ENCODE data around the gene KRTAP9-6. TPM values are rescaled to one million over a fixed set of nuclear protein-coding genes. Genes with fewer than 3 reads are reported as not detected.
"Not testable (repeated sequence)": the region's sequence is repeated elsewhere in the genome, so short reads cannot be mapped to it uniquely, and the experiment has no call there.

The KRTAP9-6 gene
- total RNA-seq, 1 donor: not detected

DNA sequence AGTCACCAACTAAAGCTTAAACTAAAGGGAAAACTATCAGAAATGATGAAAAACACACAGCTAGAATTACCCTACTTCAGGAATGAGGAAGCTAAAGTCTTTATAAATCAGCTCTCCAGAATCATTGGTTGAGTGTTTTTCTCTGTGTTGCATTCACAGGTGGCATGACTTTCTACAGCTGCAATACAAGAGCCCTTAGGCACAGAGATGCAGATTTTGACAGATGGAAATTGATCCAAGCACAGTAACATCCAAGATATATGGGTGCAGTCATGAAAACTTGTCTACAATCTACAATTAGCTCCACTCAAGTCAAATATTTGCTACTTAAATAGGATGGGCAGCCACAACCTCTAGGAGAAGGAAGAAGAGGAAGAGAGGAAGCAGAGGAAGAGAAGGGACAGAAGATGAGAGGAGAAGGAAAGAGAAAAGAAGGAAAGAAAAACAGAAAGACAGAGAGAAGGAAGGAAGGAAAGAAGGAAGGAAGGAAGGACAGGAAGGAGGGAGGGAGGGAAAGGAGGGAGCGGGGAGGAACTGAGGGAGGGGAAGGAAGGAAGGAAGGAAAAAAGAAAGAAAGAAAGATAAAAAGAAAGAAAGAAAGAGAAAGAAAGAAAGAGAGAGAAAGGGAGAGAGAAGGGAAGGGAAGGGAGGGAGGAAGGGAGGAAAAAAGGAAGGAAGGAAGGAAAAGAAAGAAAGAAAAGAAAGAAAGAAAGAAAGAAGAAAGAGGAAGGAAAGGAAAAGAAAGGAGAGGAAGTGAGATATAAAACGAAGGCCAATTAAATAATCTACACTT lies 18.0 kb upstream of the KRTAP9-6 start:
- not testable (repeated sequence) for DNase-seq (ENCODE audit: low read depth); H3K4me3 ChIP-seq (ENCODE audit: low read depth, low read length)

DNA sequence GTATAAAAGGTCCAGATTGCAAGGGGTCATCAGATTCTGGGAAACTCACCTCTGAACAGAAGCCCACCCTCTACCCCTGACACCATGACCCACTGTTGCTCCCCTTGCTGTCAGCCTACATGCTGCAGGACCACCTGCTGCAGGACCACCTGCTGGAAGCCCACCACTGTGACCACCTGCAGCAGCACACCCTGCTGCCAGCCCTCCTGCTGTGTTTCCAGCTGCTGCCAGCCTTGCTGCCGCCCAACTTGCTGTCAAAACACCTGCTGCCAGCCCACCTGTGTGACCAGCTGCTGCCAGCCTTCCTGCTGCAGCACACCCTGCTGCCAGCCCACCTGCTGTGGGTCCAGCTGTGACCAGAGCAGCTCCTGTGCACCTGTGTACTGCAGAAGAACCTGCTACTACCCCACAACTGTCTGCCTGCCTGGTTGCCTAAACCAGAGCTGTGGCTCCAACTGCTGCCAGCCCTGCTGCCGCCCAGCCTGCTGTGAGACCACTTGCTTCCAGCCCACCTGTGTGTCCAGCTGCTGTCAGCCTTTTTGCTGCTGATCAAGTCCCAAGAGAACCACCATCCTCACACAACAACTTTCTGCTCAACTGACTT lies 15.4 kb upstream of the KRTAP9-6 start, which contains the start of gene KRTAP9-4:
KRTAP9-4 (plus strand) TSS at position 51 of the 604 bp plus-strand sequence; CDS start at position 85, 34 bp downstream.
- not testable (repeated sequence) for DNase-seq (ENCODE audit: low read depth); H3K4me3 ChIP-seq (ENCODE audit: low read depth, low read length)

DNA sequence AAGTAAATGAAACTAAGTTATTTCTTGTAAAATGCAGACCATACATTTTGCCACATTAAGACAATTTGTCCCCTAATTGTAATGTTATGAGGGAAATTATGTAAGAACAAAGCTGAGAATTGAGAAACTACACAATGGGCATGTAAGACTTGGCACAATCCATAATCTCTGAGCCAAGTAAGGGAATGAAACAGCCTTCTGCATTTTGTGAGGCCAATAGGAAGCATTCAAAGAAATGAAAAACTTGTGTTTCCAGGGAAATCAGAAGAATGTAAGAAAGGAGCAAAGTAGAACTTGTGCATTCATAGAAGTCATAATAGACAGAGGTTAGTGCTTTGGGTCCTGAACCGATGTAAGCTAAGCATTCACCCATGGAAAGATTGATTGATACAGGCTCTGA lies 13.9 kb upstream of the KRTAP9-6 start:
- no peak for DNase-seq (ENCODE audit: low read depth)
- no peak overlapping the region for H3K4me3 ChIP-seq (ENCODE audit: low read depth, low read length)
- TF ChIP-seq, protein P1, sequence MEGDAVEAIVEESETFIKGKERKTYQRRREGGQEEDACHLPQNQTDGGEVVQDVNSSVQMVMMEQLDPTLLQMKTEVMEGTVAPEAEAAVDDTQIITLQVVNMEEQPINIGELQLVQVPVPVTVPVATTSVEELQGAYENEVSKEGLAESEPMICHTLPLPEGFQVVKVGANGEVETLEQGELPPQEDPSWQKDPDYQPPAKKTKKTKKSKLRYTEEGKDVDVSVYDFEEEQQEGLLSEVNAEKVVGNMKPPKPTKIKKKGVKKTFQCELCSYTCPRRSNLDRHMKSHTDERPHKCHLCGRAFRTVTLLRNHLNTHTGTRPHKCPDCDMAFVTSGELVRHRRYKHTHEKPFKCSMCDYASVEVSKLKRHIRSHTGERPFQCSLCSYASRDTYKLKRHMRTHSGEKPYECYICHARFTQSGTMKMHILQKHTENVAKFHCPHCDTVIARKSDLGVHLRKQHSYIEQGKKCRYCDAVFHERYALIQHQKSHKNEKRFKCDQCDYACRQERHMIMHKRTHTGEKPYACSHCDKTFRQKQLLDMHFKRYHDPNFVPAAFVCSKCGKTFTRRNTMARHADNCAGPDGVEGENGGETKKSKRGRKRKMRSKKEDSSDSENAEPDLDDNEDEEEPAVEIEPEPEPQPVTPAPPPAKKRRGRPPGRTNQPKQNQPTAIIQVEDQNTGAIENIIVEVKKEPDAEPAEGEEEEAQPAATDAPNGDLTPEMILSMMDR (IDR thresholded peaks at IDR 0.05; ENCODE audit: insufficient read depth, low read length): no peak

DNA sequence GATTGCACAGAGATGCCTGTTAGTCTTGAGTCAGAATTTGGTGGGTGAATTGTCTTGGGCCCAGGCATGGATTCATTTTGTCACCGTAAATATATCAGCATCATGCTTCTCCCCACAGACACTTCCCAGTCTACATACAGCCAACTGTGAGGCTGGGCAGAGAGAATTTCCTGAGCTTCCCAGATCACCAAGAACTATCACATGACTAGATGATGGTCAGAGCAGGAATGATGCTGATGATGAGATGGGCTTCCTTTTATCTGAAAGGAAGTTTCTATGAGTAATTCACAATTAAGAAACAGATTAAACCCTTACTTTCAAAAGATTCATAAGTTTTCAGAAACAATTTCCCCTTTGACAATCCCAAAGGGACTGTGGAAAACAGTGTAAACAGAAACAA lies 10.3 kb upstream of the KRTAP9-6 start:
- TF ChIP-seq, protein P1 (IDR thresholded peaks at IDR 0.05; ENCODE audit: insufficient read depth, low read length): no peak
- H3K4me3 ChIP-seq (ENCODE audit: low read depth, low read length): no peak overlapping the region
- DNase-seq (ENCODE audit: low read depth): no peak

DNA sequence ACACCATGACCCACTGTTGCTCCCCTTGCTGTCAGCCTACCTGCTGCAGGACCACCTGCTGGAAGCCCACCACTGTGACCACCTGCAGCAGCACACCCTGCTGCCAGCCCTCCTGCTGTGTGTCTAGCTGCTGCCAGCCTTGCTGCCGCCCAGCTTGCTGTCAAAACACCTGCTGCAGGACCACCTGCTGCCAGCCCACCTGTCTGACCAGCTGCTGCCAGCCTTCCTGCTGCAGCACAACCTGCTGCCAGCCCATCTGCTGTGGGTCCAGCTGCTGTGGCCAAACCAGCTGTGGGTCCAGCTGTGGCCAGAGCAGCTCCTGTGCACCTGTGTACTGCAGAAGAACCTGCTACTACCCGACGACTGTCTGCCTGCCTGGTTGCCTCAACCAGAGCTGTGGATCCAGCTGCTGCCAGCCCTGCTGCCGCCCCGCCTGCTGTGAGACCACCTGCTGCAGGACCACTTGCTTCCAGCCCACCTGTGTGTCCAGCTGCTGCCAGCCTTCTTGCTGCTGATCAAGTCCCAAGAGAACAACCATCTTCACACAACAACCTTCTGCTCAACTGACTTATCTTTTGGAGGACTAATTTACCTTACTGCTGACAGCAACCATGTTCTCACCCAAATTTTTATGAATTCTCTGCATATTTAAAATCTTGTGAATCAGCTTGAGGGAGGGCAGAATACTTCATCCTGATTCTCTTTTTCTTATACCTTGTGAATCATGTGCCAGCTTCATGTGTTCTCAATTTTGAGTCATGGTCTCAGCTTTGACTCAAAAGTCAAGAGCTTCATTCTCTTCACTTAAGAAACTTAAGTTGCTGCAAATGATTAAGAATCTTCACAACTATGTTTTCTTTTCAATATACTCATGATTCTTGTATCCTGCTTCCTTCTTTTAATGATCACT lies 9.5 kb upstream of the KRTAP9-6 start, which contains the start of gene KRTAP9-9:
KRTAP9-9 (plus strand) TSS at position 4 of the 910 bp plus-strand sequence.
- H3K4me3 ChIP-seq (ENCODE audit: low read depth, low read length); DNase-seq (ENCODE audit: low read depth): not testable (repeated sequence)

DNA sequence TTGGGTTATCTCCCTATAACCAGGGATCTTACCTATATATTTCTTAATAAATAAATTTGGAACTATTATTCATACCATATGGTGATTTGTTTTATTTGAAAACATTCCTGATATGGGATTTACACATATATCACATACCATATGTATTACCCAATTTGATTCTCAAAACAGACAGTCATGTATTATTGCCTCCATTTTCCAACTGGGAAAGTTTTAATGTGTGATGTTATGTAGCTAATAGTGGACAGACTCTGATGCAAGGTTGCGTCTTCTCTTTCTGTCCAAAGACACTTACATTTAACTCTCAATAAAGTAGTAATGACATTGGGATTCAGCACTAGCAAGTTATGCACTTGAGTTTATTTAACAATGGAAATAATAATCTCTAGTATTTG lies 8.9 kb upstream of the KRTAP9-6 start:
- TF ChIP-seq, protein P1 (IDR thresholded peaks at IDR 0.05; ENCODE audit: insufficient read depth, low read length): no peak
- DNase-seq (ENCODE audit: low read depth): no peak

DNA sequence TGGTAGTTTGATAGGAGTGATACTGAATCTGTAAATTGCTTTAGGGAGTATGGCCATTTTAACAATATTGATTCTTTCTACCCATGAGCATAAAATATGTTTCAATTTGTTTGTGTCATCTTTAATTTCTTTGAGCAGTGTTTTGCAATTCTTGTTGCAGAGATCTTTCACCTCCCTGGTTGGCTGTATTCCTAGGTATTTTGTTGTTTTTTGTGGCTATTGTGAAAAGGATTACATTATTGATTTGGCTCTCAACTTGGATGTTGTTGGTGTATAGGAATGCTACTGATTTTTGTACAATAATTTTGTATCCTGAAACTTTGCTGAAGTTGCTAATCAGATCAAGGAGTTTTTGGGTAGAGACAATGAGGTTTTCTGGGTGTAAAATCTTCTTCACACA lies 6.8 kb upstream of the KRTAP9-6 start:
- no peak overlapping the region for H3K4me3 ChIP-seq (ENCODE audit: low read depth, low read length)
- DNase-seq (ENCODE audit: low read depth): no peak
- TF ChIP-seq, protein P1 (IDR thresholded peaks at IDR 0.05; ENCODE audit: insufficient read depth, low read length): no peak

More for the DNA sequence above, 8.9 kb upstream of the KRTAP9-6 start:
- no peak overlapping the region for H3K4me3 ChIP-seq (ENCODE audit: low read depth, low read length)

DNA sequence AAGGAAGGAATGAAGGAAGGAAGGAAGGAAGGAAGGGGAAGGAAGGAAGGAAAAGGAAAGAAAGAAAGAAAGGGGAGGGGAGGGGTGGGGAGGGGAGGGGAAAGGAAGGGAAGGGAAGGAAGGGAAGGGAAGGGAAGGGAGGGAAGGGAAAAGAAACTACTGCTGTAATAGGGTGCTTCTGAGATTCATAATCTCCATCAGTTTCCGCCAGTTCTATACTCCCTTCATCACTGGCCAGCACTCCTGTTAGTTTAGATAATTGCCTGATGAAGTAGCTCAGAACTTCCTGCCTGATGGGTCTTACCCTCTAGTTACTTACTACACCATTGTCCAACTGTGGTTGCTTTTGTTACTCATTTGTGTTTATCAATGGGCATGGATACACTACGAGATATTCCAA lies 2.0 kb upstream of the KRTAP9-6 start:
- TF ChIP-seq, protein P1 (IDR thresholded peaks at IDR 0.05; ENCODE audit: insufficient read depth, low read length): no peak
- H3K4me3 ChIP-seq (ENCODE audit: low read depth, low read length): no peak overlapping the region
- no peak for DNase-seq (ENCODE audit: low read depth)
